Body of pancreas (tissue), 4 donors: ENCODE results near the gene SPINDOC.

ENCODE experiments used
- POLR2A ChIP-seq, 3 donors: fragments of 450-650 bp; IDR thresholded peaks; one replicate each; pipeline ENCODE4 v1.6.1; 2016; ENCODE audit warnings: antibody characterized with exemption in 3 of 3, mild to moderate bottlenecking in 2 of 3
- TF ChIP-seq, protein P1 (sequence below), 7 experiments: fragments of 450-650 bp in 4 of 7; fragments of 200-600 bp in 3 of 7; sonication (generic) in 3 of 7; IDR thresholded peaks; one replicate each; pipeline ENCODE4 v1.5.1; 2016 to 2019; ENCODE audit warnings: antibody characterized with exemption in 7 of 7

DNA sequence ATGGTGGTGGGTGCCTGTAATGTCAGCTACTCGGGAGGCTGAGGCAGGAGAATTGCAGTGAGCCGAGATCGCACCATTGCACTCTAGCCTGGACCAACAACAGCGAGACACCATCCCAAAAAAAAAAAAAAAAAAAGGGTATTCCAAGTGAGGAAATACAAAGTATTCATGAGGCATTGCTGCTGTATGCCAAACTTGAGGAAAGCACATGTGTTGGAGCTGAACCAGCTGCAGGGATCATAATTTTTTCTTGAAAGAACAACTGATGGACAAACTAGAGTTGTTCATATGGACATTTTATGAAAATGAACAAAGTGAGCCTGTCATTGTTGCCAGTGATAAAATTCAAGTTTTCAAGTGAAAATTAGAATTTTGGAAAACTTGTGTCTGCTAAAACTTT is 41.4 kb downstream of the SPINDOC start:
- TF ChIP-seq, protein P1, sequence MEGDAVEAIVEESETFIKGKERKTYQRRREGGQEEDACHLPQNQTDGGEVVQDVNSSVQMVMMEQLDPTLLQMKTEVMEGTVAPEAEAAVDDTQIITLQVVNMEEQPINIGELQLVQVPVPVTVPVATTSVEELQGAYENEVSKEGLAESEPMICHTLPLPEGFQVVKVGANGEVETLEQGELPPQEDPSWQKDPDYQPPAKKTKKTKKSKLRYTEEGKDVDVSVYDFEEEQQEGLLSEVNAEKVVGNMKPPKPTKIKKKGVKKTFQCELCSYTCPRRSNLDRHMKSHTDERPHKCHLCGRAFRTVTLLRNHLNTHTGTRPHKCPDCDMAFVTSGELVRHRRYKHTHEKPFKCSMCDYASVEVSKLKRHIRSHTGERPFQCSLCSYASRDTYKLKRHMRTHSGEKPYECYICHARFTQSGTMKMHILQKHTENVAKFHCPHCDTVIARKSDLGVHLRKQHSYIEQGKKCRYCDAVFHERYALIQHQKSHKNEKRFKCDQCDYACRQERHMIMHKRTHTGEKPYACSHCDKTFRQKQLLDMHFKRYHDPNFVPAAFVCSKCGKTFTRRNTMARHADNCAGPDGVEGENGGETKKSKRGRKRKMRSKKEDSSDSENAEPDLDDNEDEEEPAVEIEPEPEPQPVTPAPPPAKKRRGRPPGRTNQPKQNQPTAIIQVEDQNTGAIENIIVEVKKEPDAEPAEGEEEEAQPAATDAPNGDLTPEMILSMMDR (IDR thresholded peaks at IDR 0.05): no peak
- TF ChIP-seq POLR2A (IDR thresholded peaks at IDR 0.05): no peak
